Stimulated activated naive CD8-positive, alpha-beta T cell treated with anti-CD3 and anti-CD28 coated beads, Interleukin-15, Interleukin-2, amounts not matched to agents 100 ng/mL and 50 ng/mL, for 24 hours (primary cell): ENCODE measurements around the gene NAA10.

ENCODE experiments used
- H3K27ac Mint-ChIP-seq: one replicate; pipeline ENCODE4 v1.8.0; 2021; ENCODE audit warnings: mild to moderate bottlenecking, mixed read lengths
- H3K27me3 Mint-ChIP-seq: one replicate; pipeline ENCODE4 v1.8.0; 2021; ENCODE audit warnings: mixed read lengths
- H3K36me3 Mint-ChIP-seq: one replicate; pipeline ENCODE4 v1.8.0; 2021; ENCODE audit warnings: low read depth, mixed read lengths
- H3K4me1 Mint-ChIP-seq: one replicate; pipeline ENCODE4 v1.8.0; 2021; ENCODE audit warnings: low read depth, mixed read lengths
- H3K4me3 Mint-ChIP-seq: one replicate; pipeline ENCODE4 v1.8.0; 2021; ENCODE audit warnings: mild to moderate bottlenecking, mixed read lengths
- H3K9me3 Mint-ChIP-seq: one replicate; pipeline ENCODE4 v1.8.0; 2021; ENCODE audit warnings: mixed read lengths

The NAA10 gene

GRCh38 chrX:153930011-153930910, 4.6 kb downstream of the NAA10 start:
- peaks cover 15% of the 10 kb centered on the region for H3K4me1 Mint-ChIP-seq
- no peak overlapping the region for H3K27ac Mint-ChIP-seq

GRCh38 chrX:153929576-153929975, 5.3 kb downstream of the NAA10 start:
- Mint-ChIP-seq H3K27ac (no peak overlapping the region), H3K4me1 (peaks cover 15% of the 10 kb centered on the region), H3K27me3 (no peaks in the 10 kb centered on the region), H3K36me3 (peaks cover 27% of the 10 kb centered on the region), H3K4me3 (peak overlapping the region; percentile 86), H3K9me3 (no peaks in the 10 kb centered on the region)

More at GRCh38 chrX:153930011-153930910, 4.6 kb downstream of the NAA10 start:
- Mint-ChIP-seq H3K9me3 (no peaks in the 10 kb centered on the region), H3K27me3 (no peaks in the 10 kb centered on the region), H3K4me3 (no peak overlapping the region), H3K36me3 (peaks cover 27% of the 10 kb centered on the region)

GRCh38 chrX:153928846-153929245, 6.0 kb downstream of the NAA10 start:
- H3K36me3 Mint-ChIP-seq = peaks cover 24% of the 10 kb centered on the region
- no peaks in the 10 kb centered on the region for H3K27me3 Mint-ChIP-seq
- H3K27ac Mint-ChIP-seq = peak overlapping the region; percentile 83
- H3K4me3 Mint-ChIP-seq = peak overlapping the region; percentile 86
- peaks cover 15% of the 10 kb centered on the region for H3K4me1 Mint-ChIP-seq
- no peaks in the 10 kb centered on the region for H3K9me3 Mint-ChIP-seq

GRCh38 chrX:153927922-153928760, 6.7 kb downstream of the NAA10 start:
- Mint-ChIP-seq H3K27ac (peak overlapping the region; percentile 96), H3K27me3 (no peaks in the 10 kb centered on the region), H3K9me3 (no peaks in the 10 kb centered on the region), H3K4me3 (peak overlapping the region; percentile 87), H3K4me1 (peaks cover 21% of the 10 kb centered on the region), H3K36me3 (peaks cover 27% of the 10 kb centered on the region)

- H3K36me3 Mint-ChIP-seq = peaks cover 29% of the 10 kb centered on the region
- H3K27me3 Mint-ChIP-seq = no peaks in the 10 kb centered on the region
- peak overlapping the region; percentile 87 for H3K4me3 Mint-ChIP-seq
- H3K27ac Mint-ChIP-seq = peak overlapping the region; percentile 96
- H3K4me1 Mint-ChIP-seq = peaks cover 24% of the 10 kb centered on the region
- H3K9me3 Mint-ChIP-seq = no peaks in the 10 kb centered on the region
These were observed 7.2 kb downstream of the NAA10 start for GRCh38 chrX:153927672-153927921.

- peak overlapping the region; percentile 96 for H3K27ac Mint-ChIP-seq
- peaks cover 28% of the 10 kb centered on the region for H3K4me1 Mint-ChIP-seq
- no peaks in the 10 kb centered on the region for H3K9me3 Mint-ChIP-seq
- H3K36me3 Mint-ChIP-seq = peaks cover 30% of the 10 kb centered on the region
- H3K27me3 Mint-ChIP-seq = no peaks in the 10 kb centered on the region
- H3K4me3 Mint-ChIP-seq = peak overlapping the region; percentile 87
These were observed 7.8 kb downstream of the NAA10 start for GRCh38 chrX:153926858-153927671.

- peaks cover 24% of the 10 kb centered on the region for H3K36me3 Mint-ChIP-seq
- peaks cover 28% of the 10 kb centered on the region for H3K4me1 Mint-ChIP-seq
- H3K9me3 Mint-ChIP-seq = no peaks in the 10 kb centered on the region
- peak overlapping the region; percentile 87 for H3K4me3 Mint-ChIP-seq
- peak overlapping the region; percentile 96 for H3K27ac Mint-ChIP-seq
- H3K27me3 Mint-ChIP-seq = no peaks in the 10 kb centered on the region
These were observed 8.3 kb downstream of the NAA10 start for GRCh38 chrX:153926552-153926857.

- Mint-ChIP-seq H3K9me3 (no peaks in the 10 kb centered on the region), H3K4me3 (peak within 1 kb of the TSS; percentile 93), H3K4me1 (peaks cover 26% of the 10 kb centered on the region), H3K27me3 (no peaks in the 10 kb centered on the region), H3K27ac (peak within 1 kb of the TSS; percentile 97), H3K36me3 (peaks cover 20% of the 10 kb centered on the region)
These were observed 8.9 kb downstream of the NAA10 start, which contains the start of gene ARHGAP4 for GRCh38 chrX:153925739-153926551. Gene ARHGAP4, minus strand, starts transcription at chrX:153926264. Its CDS starts 62 bp downstream, at chrX:153926202.

- Mint-ChIP-seq H3K36me3 (peaks cover 16% of the 10 kb centered on the region), H3K27me3 (no peaks in the 10 kb centered on the region), H3K9me3 (no peaks in the 10 kb centered on the region), H3K4me1 (peaks cover 26% of the 10 kb centered on the region), H3K4me3 (peak overlapping the region; percentile 93), H3K27ac (peak overlapping the region; percentile 97)
These were observed 9.5 kb downstream of the NAA10 start for GRCh38 chrX:153925387-153925738.

- Mint-ChIP-seq H3K4me3 (peak overlapping the region; percentile 93), H3K36me3 (peaks cover 22% of the 10 kb centered on the region), H3K27me3 (no peaks in the 10 kb centered on the region), H3K4me1 (peaks cover 24% of the 10 kb centered on the region), H3K27ac (peak overlapping the region; percentile 97), H3K9me3 (no peaks in the 10 kb centered on the region)
These were observed 10.5 kb downstream of the NAA10 start for GRCh38 chrX:153924149-153924861.

- H3K4me1 Mint-ChIP-seq = peaks cover 15% of the 10 kb centered on the region
- peaks cover 22% of the 10 kb centered on the region for H3K36me3 Mint-ChIP-seq
- no peaks in the 10 kb centered on the region for H3K27me3 Mint-ChIP-seq
- H3K4me3 Mint-ChIP-seq = peak overlapping the region; percentile 93
- H3K27ac Mint-ChIP-seq = peak overlapping the region; percentile 97
- H3K9me3 Mint-ChIP-seq = no peaks in the 10 kb centered on the region
These were observed 11.6 kb downstream of the NAA10 start for GRCh38 chrX:153922932-153923857.

- peaks cover 15% of the 10 kb centered on the region for H3K4me1 Mint-ChIP-seq
- H3K27me3 Mint-ChIP-seq = no peaks in the 10 kb centered on the region
- H3K36me3 Mint-ChIP-seq = peaks cover 29% of the 10 kb centered on the region
- H3K4me3 Mint-ChIP-seq = peak overlapping the region; percentile 93
- no peaks in the 10 kb centered on the region for H3K9me3 Mint-ChIP-seq
- H3K27ac Mint-ChIP-seq = peak overlapping the region; percentile 97
These were observed 13.1 kb downstream of the NAA10 start for GRCh38 chrX:153921511-153922446.
